Activated gamma-delta T cell (primary cell): Measurements from ENCODE around the gene TRAPPC3.

Experiments used
- DNase-seq: peaks from one replicate; lab custom pipeline; 2025; lab: John Stamatoyannopoulos, UW

Gene TRAPPC3

DNA sequence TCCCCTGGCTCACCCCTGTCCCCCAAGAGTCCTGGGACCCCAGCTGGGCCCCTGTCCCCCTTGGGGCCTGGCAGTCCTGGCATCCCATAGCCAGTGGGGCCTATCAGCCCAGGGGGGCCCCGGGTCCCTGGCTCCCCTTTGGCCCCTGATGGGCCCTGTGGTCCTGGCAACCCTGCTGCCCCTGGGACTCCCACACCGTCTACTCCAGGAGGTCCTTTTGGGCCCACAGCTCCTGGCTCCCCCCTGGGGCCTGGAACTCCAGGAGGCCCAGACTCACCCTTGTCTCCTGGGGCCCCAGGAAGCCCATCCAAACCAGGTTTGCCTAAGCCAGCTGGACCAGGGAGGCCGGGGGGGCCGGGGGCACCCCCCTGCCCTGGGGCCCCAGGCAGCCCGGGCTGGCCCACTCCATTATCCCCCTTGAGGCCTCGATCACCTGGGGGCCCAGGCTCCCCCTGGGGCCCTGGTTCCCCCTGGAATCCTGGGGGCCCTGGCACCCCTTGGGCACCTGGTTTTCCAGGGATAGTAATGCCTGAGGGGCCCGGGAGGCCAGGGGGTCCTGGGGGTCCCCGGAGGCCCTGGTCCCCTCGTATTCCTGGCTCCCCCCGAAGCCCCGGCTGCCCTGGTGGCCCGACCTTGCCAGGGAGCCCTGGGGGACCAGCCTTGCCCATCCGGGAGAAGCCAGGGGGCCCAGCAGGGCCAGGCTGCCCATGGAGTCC lies 50.5 kb downstream of the TRAPPC3 start:
- DNase-seq = no peak

- no peak for DNase-seq
Measured at GRCh38 chr1:36097693-36098585, 51.3 kb downstream of the TRAPPC3 start.

- no peak for DNase-seq
Measured at GRCh38 chr1:36096500-36097432, 52.5 kb downstream of the TRAPPC3 start.

DNA sequence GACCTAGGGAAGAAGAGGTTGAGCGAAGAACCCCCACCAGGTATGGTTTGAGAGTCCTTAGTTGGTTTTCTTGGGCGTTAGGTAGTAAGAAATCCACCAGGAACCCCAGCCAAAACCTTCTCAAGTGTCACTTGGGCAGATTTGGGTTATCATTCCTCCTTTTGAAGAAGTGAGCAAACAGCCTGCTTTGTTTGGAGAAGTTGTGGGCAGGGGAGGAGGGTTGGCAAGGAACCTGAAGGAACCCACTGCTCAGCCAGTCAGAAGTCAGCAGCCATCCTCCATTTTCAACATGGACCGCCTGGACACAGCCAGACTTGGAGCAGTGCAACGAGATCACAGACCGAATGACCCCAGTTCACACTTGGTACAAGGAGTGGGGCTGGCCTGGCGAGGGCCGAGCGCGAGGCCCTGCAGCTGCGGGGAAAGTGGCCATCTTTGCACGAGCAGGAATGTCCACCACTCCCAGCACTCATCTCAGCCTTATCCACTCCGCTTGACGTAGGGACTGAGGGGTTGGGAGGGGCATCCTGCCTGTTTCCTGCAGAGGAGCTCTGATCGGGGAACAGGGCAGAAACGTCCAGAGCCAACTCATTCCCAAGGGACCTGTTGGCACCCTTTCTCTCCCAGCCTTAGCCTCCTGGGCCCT lies 53.4 kb downstream of the TRAPPC3 start:
- no peak for DNase-seq

GRCh38 chr1:36094621-36095061 lies 54.6 kb downstream of the TRAPPC3 start:
- DNase-seq = no peak

GRCh38 chr1:36093929-36094328 lies 55.4 kb downstream of the TRAPPC3 start:
- no peak for DNase-seq

DNA sequence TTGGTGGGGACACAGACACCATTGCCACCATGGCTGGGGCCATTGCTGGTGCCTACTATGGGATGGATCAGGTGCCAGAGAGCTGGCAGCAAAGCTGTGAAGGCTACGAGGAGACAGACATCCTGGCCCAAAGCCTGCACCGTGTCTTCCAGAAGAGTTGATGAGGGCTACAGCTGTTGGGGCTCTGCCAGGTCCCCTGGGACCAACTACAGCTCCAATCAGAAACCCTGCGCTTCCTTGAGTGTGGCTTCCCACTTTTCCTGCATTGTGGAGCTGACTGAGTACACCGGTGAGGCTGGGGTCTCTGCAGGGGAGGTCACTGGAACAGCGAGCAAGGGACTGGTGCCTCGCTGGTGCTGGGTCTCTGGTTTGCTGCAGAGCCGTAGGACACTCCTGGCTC lies 56.1 kb downstream of the TRAPPC3 start:
- DNase-seq = no peak

DNA sequence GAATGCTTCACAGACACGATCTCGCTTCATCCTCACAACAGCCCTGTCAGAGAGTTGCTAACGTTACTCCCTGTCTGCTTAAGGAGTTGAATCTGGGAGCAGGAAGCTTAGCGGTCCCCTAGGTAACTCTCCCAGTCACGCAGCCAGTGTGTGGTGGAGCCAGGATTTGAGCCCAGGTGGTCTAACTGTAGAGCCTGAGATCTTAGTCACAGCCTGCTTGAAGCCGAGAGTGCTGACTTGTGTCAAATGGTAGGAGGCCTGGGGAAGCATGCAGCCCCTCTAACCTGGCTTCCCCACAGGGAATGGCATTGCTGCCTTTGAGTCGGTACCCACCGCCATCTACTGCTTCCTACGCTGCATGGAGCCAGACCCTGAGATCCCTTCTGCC lies 56.5 kb downstream of the TRAPPC3 start:
- no peak for DNase-seq

DNA sequence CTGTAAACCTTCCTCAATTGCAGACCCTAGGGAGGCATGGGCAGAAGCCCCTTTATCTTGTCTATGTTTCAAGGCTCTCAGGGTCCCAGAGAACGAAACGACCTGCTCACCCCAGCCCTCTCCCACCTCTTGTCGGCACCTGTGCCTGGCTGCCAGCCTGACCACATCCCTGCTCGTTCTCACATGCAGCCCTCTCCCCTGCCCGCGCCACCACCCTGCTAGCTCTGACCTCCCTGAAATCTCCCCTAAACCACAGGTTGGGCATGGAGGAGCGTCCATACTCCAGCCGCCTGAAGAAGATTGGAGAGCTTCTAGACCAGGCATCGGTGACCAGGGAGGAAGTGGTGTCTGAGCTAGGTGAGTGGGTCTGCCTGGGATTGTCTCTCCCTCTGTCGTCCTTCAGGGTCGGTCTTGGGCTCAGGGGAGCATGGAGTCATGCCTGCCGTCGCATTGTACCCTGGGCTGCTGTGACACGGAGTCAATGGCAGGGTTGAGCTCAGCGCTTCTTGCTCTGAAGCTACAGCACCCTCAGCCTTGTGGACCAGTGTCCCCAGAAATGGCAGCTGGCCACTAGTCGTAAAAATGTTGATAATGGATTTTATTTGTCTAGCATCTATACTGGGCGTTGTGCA lies 57.0 kb downstream of the TRAPPC3 start:
- DNase-seq = no peak

- DNase-seq = no peak
Measured at GRCh38 chr1:36091698-36092097, 57.6 kb downstream of the TRAPPC3 start.

DNA sequence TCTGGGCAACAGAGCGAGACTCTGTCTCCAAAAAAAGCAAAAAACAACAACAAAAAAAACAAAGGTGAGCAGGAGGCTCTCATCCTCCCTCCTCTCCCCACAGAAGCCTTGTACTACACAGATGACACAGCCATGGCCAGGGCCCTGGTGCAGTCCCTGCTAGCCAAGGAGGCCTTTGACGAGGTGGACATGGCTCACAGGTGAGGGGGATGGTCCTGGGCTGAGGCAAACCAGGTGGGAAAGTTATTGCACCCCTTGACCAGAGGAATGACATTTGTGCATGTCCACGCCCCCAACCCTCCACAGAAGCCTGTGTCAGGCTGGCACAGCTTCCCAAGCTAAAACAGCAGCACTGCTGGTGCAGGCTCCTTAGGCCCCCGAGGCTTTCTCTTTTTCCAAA lies 58.1 kb downstream of the TRAPPC3 start:
- no peak for DNase-seq

- no peak for DNase-seq
Measured at GRCh38 chr1:36089393-36090121, 59.7 kb downstream of the TRAPPC3 start.

GRCh38 chr1:36088577-36089392 lies 60.5 kb downstream of the TRAPPC3 start, which contains the start of gene ADPRS:
Gene ADPRS (plus strand): TSS chr1:36088892. CDS start chr1:36088905, 13 bp downstream.
- DNase-seq = peak; percentile 82

DNA sequence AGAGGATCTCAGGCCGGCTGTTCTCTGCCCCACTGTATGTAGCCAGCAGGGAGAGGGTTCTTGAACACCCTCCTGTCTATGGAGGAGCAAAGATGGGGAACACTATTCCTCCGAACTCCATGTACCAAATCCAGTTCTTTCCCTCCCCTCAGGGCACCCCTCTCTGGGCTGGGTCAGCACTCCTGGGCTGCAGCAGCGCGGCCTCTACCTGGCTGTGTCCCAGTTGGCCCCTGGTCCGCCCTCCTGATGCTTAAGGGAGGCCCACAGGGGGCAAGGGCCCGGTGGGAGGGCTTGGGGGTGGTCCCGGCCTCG lies 61.1 kb downstream of the TRAPPC3 start:
- DNase-seq = no peak

GRCh38 chr1:36087233-36088123 lies 61.8 kb downstream of the TRAPPC3 start:
- DNase-seq = no peak
